K562 (cell line): ENCODE measurements around the gene HEXIM1. TPM values are rescaled to one million over a fixed set of nuclear protein-coding genes. Genes with fewer than 3 reads are reported as not detected.

Experiments used
- ATAC-seq: fragments of 200-7000 bp; cut with Tn5 transposase; 3 replicates; pipeline ENCODE4 v1.9.1; 2020; ENCODE audit warnings: moderate library complexity
- BruUV-seq: library from RNA; stranded (reverse); fragments of 400-500 nt; replicated peaks from 2 replicates; lab custom pipeline; 2021; lab: Mats Ljungman, UMichigan
- CTCF ChIA-PET: fragments of 300-600 bp; formaldehyde crosslinking; extraction: SDS; loops from one replicate; lab custom pipeline; 2021; ENCODE audit warnings: low intra/inter-chr PET ratio; lab: Yijun Ruan, JAX
- POLR2A ChIA-PET: fragments of 300-600, 350-650 bp; sonication (Branson Sonifier 250); formaldehyde crosslinking; extraction: SDS; loops from one replicate; lab custom pipeline; 2021; ENCODE audit warnings: antibody characterized with exemption, inconsistent platforms; lab: Yijun Ruan, JAX
- DNase-seq, 4 experiments: peaks; one replicate each; pipeline versions ENCODE4 v3.0.0 to v3.0.0-alpha.2; 2011 to 2018; ENCODE audit warnings: low spot score in 3 of 4, mixed read lengths in 3 of 4; ENCODE audit errors: extremely low read depth in 1 of 4
- FAIRE-seq: peaks from 2 replicates; lab custom pipeline; 2011; peaks lifted over from hg19 to GRCh38; lab: Jason Lieb, UNC
- H2AFZ ChIP-seq: 2 replicates; pipeline ENCODE4 v1.6.0; 2011; ENCODE audit warnings: low read depth, low read length, control low read depth, inconsistent platforms
- H3K27ac ChIP-seq: fragments of 200-600 bp; 3 replicates; pipeline ENCODE4 v1.8.0; 2011; ENCODE audit warnings: low read depth, mild to moderate bottlenecking, control low read depth, inconsistent platforms, low read length, moderate library complexity, mixed read lengths; ENCODE audit errors: extremely low read depth
- H3K27me3 ChIP-seq, 2 experiments: fragments of 300-600 bp in 1 of 2; 2 replicates in 1 of 2; 3 replicates in 1 of 2; pipeline versions ENCODE4 v1.6.0 to v1.8.0; 2011; ENCODE audit warnings: inconsistent platforms in 2 of 2, low read length in 2 of 2, mild to moderate bottlenecking in 1 of 2, mixed read lengths in 1 of 2, moderate library complexity in 1 of 2; ENCODE audit not compliant: control insufficient read depth in 2 of 2, insufficient read depth in 2 of 2
- H3K36me3 ChIP-seq: fragments of 300-600 bp; 3 replicates; pipeline ENCODE4 v1.8.0; 2011; ENCODE audit warnings: mild to moderate bottlenecking, low read length, inconsistent platforms; ENCODE audit not compliant: control insufficient read depth, insufficient read depth
- H3K4me1 ChIP-seq, 2 experiments: fragments of 200-600 bp in 1 of 2; replicated peaks in 1 of 2; 2 replicates in 1 of 2; 3 replicates in 1 of 2; pipeline versions ENCODE4 v1.5.1 to v1.8.0; 2011; ENCODE audit warnings: inconsistent platforms in 2 of 2, low read length in 2 of 2, mild to moderate bottlenecking in 1 of 2, mixed read lengths in 1 of 2, moderate library complexity in 1 of 2; ENCODE audit not compliant: control insufficient read depth in 2 of 2, insufficient read depth in 2 of 2
- H3K4me2 ChIP-seq: 2 replicates; pipeline ENCODE4 v1.6.1; 2011; ENCODE audit warnings: low read length, control low read depth, inconsistent platforms, mixed read lengths; ENCODE audit not compliant: insufficient read depth
- H3K4me3 ChIP-seq: fragments of 200-600 bp; sonication (generic), shearing (Covaris generic); 2 replicates; pipeline ENCODE4 v1.5.1; 2016; ENCODE audit warnings: control low read depth, inconsistent platforms
- H3K79me2 ChIP-seq: fragments of 200-600 bp; 3 replicates; pipeline ENCODE4 v1.8.0; 2011; ENCODE audit warnings: low read length, inconsistent platforms; ENCODE audit not compliant: control insufficient read depth, insufficient read depth
- H3K9ac ChIP-seq, 2 experiments: 2 replicates each; pipeline versions ENCODE4 v1.6.0 to v1.6.1; 2011; ENCODE audit warnings: low read depth in 2 of 2, low read length in 2 of 2, control low read depth in 1 of 2, inconsistent platforms in 1 of 2, mild to moderate bottlenecking in 1 of 2, mixed read lengths in 1 of 2; ENCODE audit not compliant: insufficient read depth in 1 of 2
- H3K9me1 ChIP-seq: one replicate; pipeline ENCODE4 v1.6.0; 2011; ENCODE audit warnings: inconsistent platforms, mild to moderate bottlenecking, low read length, moderate library complexity; ENCODE audit not compliant: control insufficient read depth, insufficient read depth
- H3K9me3 ChIP-seq: replicated peaks from 2 replicates; pipeline ENCODE4 v1.5.1; 2011; ENCODE audit warnings: low read depth, low read length, inconsistent platforms; ENCODE audit not compliant: control insufficient read depth, insufficient read depth
- H4K20me1 ChIP-seq: replicated peaks from 2 replicates; pipeline ENCODE4 v1.6.1; 2011; ENCODE audit warnings: low read length, inconsistent platforms, mixed read lengths; ENCODE audit not compliant: control insufficient read depth, insufficient read depth
- MXI1 ChIP-seq: IDR thresholded peaks from 2 replicates; pipeline ENCODE4 v1.6.1; 2011; ENCODE audit warnings: low read depth, mild to moderate bottlenecking, improper control_type of control experiment, low read length
- ZC3H4 ChIP-seq: sonication (generic); formaldehyde crosslinking; IDR thresholded peaks from 2 replicates; pipeline ENCODE4 v1.9.0; 2021; ENCODE audit warnings: missing genetic modification reagents, borderline replicate concordance
- ZNF134 ChIP-seq: fragments of 250-450 bp; sonication (Bioruptor Pico); conservative IDR thresholded peaks from 2 replicates; pipeline ENCODE4 v1.4.0; 2020
- ZNF165 ChIP-seq: fragments of 250-450 bp; sonication (Bioruptor Pico); IDR thresholded peaks from 2 replicates; pipeline ENCODE4 v1.4.0; 2020; ENCODE audit warnings: borderline replicate concordance
- ZNF76 ChIP-seq: fragments of 250-450 bp; sonication (Bioruptor Pico); IDR thresholded peaks from 2 replicates; pipeline ENCODE4 v1.4.0; 2020; ENCODE audit warnings: mild to moderate bottlenecking, moderate library complexity, borderline replicate concordance
- WGBS: fragments of 100-300 bp; shearing (Covaris generic); methylation state at CpG from one replicate; pipeline ENCODE4 v1.1.6; 2016; ENCODE audit warnings: low coverage, mixed read lengths; ENCODE audit not compliant: insufficient coverage; ENCODE audit errors: missing lambda C conversion rate; 5-methylcytosine and 5-hydroxymethylcytosine counted together
- in situ Hi-C: fragments of 300-500 bp; cut with MboI; formaldehyde crosslinking; loops from 4 replicates; pipeline ENCODE4 v1.15.0; 2018; ENCODE audit warnings: inconsistent platforms, mixed read lengths
- intact Hi-C: fragments of 100-400 bp; cut with micrococcal nuclease; formaldehyde crosslinking; loops from 2 replicates; pipeline ENCODE4 v1.14.2; 2022
- polyA plus RNA-seq, 8 experiments: library from polyadenylated mRNA; depleted of rRNA in 4 of 8; stranded (reverse) in 5 of 8; unstranded in 3 of 8; fragments of >200 nt; fragmentation: Nextera tagmentation in 2 of 8; fragmentation: Illumina TruSeq in 1 of 8; extraction: Ambion mirVana in 2 of 8; extraction: Trizol in 1 of 8; gene quantifications; 2 replicates each; pipeline versions ENCODE4 v1.2.1 to v1.2.3, GENCODE V29; 2011 to 2014; ENCODE audit warnings: inconsistent platforms in 1 of 8, missing spikeins in 1 of 8
- total RNA-seq, 7 experiments: library from RNA; depleted of rRNA in 6 of 7; stranded (reverse); fragments of >200 nt in 6 of 7; fragmentation: Illumina TruSeq in 2 of 7; extraction: Trizol in 2 of 7; gene quantifications; 2 replicates each; pipeline versions ENCODE4 v1.2.1 to v1.2.3, GENCODE V29; 2011 to 2021; ENCODE audit warnings: low replicate concordance in 1 of 7
- TF ChIP-seq, protein P1 (sequence below), 2 experiments: fragments of 450-650 bp in 1 of 2; sonication (generic) in 1 of 2; formaldehyde crosslinking in 1 of 2; IDR thresholded peaks in 1 of 2; conservative IDR thresholded peaks in 1 of 2; 2 replicates each; pipeline versions ENCODE4 v1.6.1 to v1.8.1; 2016 to 2023; ENCODE audit warnings: mild to moderate bottlenecking in 2 of 2, moderate library complexity in 2 of 2, inconsistent platforms in 1 of 2, missing genetic modification reagents in 1 of 2
- TF ChIP-seq, protein P2 (sequence below): fragments of 200-800 bp; sonication (Bioruptor generic); IDR thresholded peaks from 2 replicates; pipeline ENCODE4 v1.6.1; 2017; ENCODE audit warnings: missing genetic modification characterization, missing compliant biosample characterization
- TF ChIP-seq, protein P3 (sequence below): fragments of 250-450 bp; sonication (Bioruptor Pico); IDR thresholded peaks from 2 replicates; pipeline ENCODE4 v1.9.0; 2021; ENCODE audit warnings: mild to moderate bottlenecking, inconsistent platforms
- TF ChIP-seq, protein P4 (sequence below): fragments of 450-650 bp; IDR thresholded peaks from 2 replicates; pipeline ENCODE4 v1.6.1; 2018; ENCODE audit not compliant: partially characterized antibody

HEXIM1 gene
- total and polyA plus RNA-seq, 9 of the 15 experiments (the other 6 are each of a cell fraction or from before 2014, with no cell fraction given) = 1.4 to 28.3 (median 9.1) TPM

DNA sequence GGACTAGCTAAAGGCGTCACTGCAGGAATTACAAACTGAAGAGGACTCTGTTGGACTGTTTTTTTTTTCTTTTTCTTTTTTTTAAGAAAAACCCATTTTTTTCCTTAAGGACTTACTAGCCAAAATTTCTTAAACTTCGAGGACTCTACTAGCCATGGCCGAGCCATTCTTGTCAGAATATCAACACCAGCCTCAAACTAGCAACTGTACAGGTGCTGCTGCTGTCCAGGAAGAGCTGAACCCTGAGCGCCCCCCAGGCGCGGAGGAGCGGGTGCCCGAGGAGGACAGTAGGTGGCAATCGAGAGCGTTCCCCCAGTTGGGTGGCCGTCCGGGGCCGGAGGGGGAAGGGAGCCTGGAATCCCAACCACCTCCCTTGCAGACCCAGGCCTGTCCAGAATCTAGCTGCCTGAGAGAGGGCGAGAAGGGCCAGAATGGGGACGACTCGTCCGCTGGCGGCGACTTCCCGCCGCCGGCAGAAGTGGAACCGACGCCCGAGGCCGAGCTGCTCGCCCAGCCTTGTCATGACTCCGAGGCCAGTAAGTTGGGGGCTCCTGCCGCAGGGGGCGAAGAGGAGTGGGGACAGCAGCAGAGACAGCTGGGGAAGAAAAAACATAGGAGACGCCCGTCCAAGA lies 878 bp downstream of the HEXIM1 start:
- Histone ChIP-seq H3K4me3 (peak overlapping the region; percentile 69), H3K36me3 (peaks cover 3% of the 10 kb centered on the region; the same call in 1 of the 3 replicates), H3K4me1 (peaks cover 33 to 41% of the 10 kb centered on the region in 2 experiments), H3K27me3 (no peaks in the 10 kb centered on the region), H3K9me1 (no peaks in the 10 kb centered on the region), H4K20me1 (peaks cover 5% of the 10 kb centered on the region; the same call in 1 of the 2 replicates), H3K4me2 (peak overlapping the region; percentile 95), H2AFZ (peak overlapping the region; percentile 14; the same call in 1 of the 2 replicates), H3K9ac (peak overlapping the region; percentile 79 to 98), H3K9me3 (no peaks in the 10 kb centered on the region), H3K27ac (peak overlapping the region; percentile 86), H3K79me2 (peaks cover 54% of the 10 kb centered on the region)
- CTCF ChIA-PET = interaction anchor here (0.6 to 2.8 kb wide), 4 partner anchors 9 to 108 kb away, joined by 3 to 14 read pairs (median 4); partner anchors contain the start of gene ACBD4
- in situ Hi-C loops (no loop called here), intact Hi-C loops (loop anchor here (2.0 kb wide), 1 partner anchor 48 kb away; no protein-coding TSS in a partner anchor)
- DNase-seq (peak; percentile 73 to 93 (median 77)), ATAC-seq (peak; percentile 70), FAIRE-seq (peak; percentile 32)
- under 1% methylated on average over 25 of the region's 32 CpGs for WGBS
- BruUV-seq = no TSS peak
- POLR2A ChIA-PET = interaction anchor here (0.5 to 10.1 kb wide), 79 partner anchors 11 to 1166 kb away, joined by 3 to 497 read pairs (median 4); partner anchors contain the start of genes ACBD4, DCAKD, HEXIM2 and MAP3K14
- TF ChIP-seq ZNF76 (CRISPR knock-in tag) (no peak), ZNF134 (CRISPR knock-in tag) (no peak), ZC3H4 (CRISPR knock-in tag) (0 out of 2 replicates have a peak, but pooled peaks have one; percentile 1), ZNF165 (no peak), MXI1 (no peak)
- TF ChIP-seq, protein P1, sequence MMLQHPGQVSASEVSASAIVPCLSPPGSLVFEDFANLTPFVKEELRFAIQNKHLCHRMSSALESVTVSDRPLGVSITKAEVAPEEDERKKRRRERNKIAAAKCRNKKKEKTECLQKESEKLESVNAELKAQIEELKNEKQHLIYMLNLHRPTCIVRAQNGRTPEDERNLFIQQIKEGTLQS (IDR thresholded peaks at IDR 0.05) = no peak
- TF ChIP-seq, protein P1 (CRISPR knock-in tag; conservative IDR thresholded peaks at IDR 0.05) = no peak; the same call in 1 of the 2 replicates
- TF ChIP-seq, protein P2, sequence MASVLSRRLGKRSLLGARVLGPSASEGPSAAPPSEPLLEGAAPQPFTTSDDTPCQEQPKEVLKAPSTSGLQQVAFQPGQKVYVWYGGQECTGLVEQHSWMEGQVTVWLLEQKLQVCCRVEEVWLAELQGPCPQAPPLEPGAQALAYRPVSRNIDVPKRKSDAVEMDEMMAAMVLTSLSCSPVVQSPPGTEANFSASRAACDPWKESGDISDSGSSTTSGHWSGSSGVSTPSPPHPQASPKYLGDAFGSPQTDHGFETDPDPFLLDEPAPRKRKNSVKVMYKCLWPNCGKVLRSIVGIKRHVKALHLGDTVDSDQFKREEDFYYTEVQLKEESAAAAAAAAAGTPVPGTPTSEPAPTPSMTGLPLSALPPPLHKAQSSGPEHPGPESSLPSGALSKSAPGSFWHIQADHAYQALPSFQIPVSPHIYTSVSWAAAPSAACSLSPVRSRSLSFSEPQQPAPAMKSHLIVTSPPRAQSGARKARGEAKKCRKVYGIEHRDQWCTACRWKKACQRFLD (CRISPR knock-in tag) = peak; percentile 81
- TF ChIP-seq, protein P3, sequence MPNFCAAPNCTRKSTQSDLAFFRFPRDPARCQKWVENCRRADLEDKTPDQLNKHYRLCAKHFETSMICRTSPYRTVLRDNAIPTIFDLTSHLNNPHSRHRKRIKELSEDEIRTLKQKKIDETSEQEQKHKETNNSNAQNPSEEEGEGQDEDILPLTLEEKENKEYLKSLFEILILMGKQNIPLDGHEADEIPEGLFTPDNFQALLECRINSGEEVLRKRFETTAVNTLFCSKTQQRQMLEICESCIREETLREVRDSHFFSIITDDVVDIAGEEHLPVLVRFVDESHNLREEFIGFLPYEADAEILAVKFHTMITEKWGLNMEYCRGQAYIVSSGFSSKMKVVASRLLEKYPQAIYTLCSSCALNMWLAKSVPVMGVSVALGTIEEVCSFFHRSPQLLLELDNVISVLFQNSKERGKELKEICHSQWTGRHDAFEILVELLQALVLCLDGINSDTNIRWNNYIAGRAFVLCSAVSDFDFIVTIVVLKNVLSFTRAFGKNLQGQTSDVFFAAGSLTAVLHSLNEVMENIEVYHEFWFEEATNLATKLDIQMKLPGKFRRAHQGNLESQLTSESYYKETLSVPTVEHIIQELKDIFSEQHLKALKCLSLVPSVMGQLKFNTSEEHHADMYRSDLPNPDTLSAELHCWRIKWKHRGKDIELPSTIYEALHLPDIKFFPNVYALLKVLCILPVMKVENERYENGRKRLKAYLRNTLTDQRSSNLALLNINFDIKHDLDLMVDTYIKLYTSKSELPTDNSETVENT = peak; percentile 67; the same call in 1 of the 2 replicates
- TF ChIP-seq, protein P4, sequence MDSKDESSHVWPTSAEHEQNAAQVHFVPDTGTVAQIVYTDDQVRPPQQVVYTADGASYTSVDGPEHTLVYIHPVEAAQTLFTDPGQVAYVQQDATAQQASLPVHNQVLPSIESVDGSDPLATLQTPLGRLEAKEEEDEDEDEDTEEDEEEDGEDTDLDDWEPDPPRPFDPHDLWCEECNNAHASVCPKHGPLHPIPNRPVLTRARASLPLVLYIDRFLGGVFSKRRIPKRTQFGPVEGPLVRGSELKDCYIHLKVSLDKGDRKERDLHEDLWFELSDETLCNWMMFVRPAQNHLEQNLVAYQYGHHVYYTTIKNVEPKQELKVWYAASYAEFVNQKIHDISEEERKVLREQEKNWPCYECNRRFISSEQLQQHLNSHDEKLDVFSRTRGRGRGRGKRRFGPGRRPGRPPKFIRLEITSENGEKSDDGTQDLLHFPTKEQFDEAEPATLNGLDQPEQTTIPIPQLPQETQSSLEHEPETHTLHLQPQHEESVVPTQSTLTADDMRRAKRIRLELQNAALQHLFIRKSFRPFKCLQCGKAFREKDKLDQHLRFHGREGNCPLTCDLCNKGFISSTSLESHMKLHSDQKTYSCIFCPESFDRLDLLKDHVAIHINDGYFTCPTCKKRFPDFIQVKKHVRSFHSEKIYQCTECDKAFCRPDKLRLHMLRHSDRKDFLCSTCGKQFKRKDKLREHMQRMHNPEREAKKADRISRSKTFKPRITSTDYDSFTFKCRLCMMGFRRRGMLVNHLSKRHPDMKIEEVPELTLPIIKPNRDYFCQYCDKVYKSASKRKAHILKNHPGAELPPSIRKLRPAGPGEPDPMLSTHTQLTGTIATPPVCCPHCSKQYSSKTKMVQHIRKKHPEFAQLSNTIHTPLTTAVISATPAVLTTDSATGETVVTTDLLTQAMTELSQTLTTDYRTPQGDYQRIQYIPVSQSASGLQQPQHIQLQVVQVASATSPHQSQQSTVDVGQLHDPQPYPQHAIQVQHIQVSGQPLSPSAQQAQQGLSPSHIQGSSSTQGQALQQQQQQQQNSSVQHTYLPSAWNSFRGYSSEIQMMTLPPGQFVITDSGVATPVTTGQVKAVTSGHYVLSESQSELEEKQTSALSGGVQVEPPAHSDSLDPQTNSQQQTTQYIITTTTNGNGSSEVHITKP = peak; percentile 6
